Panc1 (cell line): Measurements from ENCODE around the gene FADS2.

Experiments used
- POLR2AphosphoS5 ChIP-seq: IDR thresholded peaks from 2 replicates; pipeline ENCODE4 v1.6.1; 2012; ENCODE audit warnings: mild to moderate bottlenecking, low read depth, low read length, moderate library complexity
- SIN3A ChIP-seq: IDR thresholded peaks from 2 replicates; pipeline ENCODE4 v1.6.1; 2012; ENCODE audit warnings: low read depth, mild to moderate bottlenecking, low read length, moderate library complexity, borderline replicate concordance; ENCODE audit not compliant: insufficient read depth
- TCF7L2 ChIP-seq: IDR thresholded peaks from 2 replicates; pipeline ENCODE4 v1.6.1; 2011; ENCODE audit warnings: mild to moderate bottlenecking, low read depth, low read length, inconsistent platforms
- TF ChIP-seq, protein P1 (sequence below), 2 experiments: IDR thresholded peaks; 2 replicates each; pipeline ENCODE4 v1.6.1; 2011 to 2012; ENCODE audit warnings: low read depth in 2 of 2, control low read depth in 1 of 2, low read length in 1 of 2, mild to moderate bottlenecking in 1 of 2, moderate library complexity in 1 of 2; ENCODE audit not compliant: insufficient read depth in 1 of 2
- TF ChIP-seq, protein P2 (sequence below): fragments of 450-650 bp; IDR thresholded peaks from 2 replicates; pipeline ENCODE4 v1.5.1; 2017; ENCODE audit warnings: mild to moderate bottlenecking

DNA sequence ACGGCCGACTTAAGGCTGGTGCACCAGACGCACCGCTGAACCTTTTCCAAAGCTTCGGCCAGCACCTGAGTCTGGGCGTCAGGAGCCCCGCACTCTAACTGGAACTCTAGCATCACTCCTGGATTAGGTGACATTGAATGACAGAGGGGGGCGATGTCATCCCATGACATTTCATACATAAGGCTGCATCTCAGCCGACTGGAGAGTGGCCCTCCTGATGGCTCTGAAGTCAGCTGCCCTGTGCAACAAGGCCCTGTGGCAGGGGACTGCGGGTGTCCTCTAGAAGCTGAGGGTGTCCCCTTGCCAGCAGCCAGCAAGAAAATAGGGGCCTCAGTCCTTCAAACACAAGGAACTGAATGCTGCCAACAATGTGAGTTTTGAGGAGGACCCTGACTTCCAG is 73.3 kb downstream of the FADS2 start:
- TF ChIP-seq, protein P1, sequence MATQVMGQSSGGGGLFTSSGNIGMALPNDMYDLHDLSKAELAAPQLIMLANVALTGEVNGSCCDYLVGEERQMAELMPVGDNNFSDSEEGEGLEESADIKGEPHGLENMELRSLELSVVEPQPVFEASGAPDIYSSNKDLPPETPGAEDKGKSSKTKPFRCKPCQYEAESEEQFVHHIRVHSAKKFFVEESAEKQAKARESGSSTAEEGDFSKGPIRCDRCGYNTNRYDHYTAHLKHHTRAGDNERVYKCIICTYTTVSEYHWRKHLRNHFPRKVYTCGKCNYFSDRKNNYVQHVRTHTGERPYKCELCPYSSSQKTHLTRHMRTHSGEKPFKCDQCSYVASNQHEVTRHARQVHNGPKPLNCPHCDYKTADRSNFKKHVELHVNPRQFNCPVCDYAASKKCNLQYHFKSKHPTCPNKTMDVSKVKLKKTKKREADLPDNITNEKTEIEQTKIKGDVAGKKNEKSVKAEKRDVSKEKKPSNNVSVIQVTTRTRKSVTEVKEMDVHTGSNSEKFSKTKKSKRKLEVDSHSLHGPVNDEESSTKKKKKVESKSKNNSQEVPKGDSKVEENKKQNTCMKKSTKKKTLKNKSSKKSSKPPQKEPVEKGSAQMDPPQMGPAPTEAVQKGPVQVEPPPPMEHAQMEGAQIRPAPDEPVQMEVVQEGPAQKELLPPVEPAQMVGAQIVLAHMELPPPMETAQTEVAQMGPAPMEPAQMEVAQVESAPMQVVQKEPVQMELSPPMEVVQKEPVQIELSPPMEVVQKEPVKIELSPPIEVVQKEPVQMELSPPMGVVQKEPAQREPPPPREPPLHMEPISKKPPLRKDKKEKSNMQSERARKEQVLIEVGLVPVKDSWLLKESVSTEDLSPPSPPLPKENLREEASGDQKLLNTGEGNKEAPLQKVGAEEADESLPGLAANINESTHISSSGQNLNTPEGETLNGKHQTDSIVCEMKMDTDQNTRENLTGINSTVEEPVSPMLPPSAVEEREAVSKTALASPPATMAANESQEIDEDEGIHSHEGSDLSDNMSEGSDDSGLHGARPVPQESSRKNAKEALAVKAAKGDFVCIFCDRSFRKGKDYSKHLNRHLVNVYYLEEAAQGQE (IDR thresholded peaks at IDR 0.05; ENCODE audit: insufficient read depth in 1 of 2, low read depth in 2 of 2, low read length in 1 of 2) = no peak
- TF ChIP-seq, protein P2, sequence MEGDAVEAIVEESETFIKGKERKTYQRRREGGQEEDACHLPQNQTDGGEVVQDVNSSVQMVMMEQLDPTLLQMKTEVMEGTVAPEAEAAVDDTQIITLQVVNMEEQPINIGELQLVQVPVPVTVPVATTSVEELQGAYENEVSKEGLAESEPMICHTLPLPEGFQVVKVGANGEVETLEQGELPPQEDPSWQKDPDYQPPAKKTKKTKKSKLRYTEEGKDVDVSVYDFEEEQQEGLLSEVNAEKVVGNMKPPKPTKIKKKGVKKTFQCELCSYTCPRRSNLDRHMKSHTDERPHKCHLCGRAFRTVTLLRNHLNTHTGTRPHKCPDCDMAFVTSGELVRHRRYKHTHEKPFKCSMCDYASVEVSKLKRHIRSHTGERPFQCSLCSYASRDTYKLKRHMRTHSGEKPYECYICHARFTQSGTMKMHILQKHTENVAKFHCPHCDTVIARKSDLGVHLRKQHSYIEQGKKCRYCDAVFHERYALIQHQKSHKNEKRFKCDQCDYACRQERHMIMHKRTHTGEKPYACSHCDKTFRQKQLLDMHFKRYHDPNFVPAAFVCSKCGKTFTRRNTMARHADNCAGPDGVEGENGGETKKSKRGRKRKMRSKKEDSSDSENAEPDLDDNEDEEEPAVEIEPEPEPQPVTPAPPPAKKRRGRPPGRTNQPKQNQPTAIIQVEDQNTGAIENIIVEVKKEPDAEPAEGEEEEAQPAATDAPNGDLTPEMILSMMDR = no peak
- no peak for TF ChIP-seq TCF7L2
- TF ChIP-seq POLR2AphosphoS5 = no peak
- TF ChIP-seq SIN3A = no peak
